Measurements from ENCODE around the gene P2RY13. TPM values are rescaled to one million over a fixed set of nuclear protein-coding genes. Genes with fewer than 3 reads are reported as not detected.

Gene P2RY13
- total RNA-seq, 1 experiment from 2014 or later, result not detected

- intact Hi-C loops (cut with micrococcal nuclease), result no loop called here
- peaks cover 61% of the 10 kb centered on the region for H3K36me3 Mint-ChIP-seq (ENCODE audit: insufficient read depth, unreplicated experiment)
- H3K4me3 Mint-ChIP-seq (ENCODE audit: unreplicated experiment), result peak overlapping the region; percentile 42
- H3K27ac Mint-ChIP-seq (ENCODE audit: low read depth, unreplicated experiment), result peak overlapping the region; percentile 49
- POLR2A ChIA-PET, result interaction anchor here (1.8 to 8.0 kb wide), 2 partner anchors 6 to 11 kb away, joined by 5 to 341 read pairs; partner anchors contain the start of gene GPR87
- no peaks in the 10 kb centered on the region for H3K9me3 Mint-ChIP-seq (ENCODE audit: unreplicated experiment)
- no peaks in the 10 kb centered on the region for H3K27me3 Mint-ChIP-seq (ENCODE audit: insufficient read depth, unreplicated experiment)
- TF ChIP-seq CTCF (IDR thresholded peaks at IDR 0.05; ENCODE audit: unreplicated experiment), result no peak
- no peak for DNase-seq (ENCODE audit: unreplicated experiment)
- H3K4me1 Mint-ChIP-seq (ENCODE audit: insufficient read depth, unreplicated experiment), result peaks cover 60% of the 10 kb centered on the region
- CTCF ChIA-PET, result interaction anchor here (0.5 to 1.0 kb wide), 5 partner anchors 17 to 549 kb away, joined by 3 to 5 read pairs (median 4); partner anchors contain the start of gene P2RY13
- BruUV-seq (replicated peaks), result no TSS peak
Measured at GRCh38 chr3:151309566-151309965, 19.8 kb downstream of the P2RY13 start.

GRCh38 chr3:151307583-151308488, 21.5 kb downstream of the P2RY13 start:
- Mint-ChIP-seq H3K4me3 (ENCODE audit: unreplicated experiment) (peak overlapping the region; percentile 60), H3K4me1 (ENCODE audit: insufficient read depth, unreplicated experiment) (peaks cover 75% of the 10 kb centered on the region), H3K27ac (ENCODE audit: low read depth, unreplicated experiment) (peak overlapping the region; percentile 79), H3K9me3 (ENCODE audit: unreplicated experiment) (no peaks in the 10 kb centered on the region), H3K36me3 (ENCODE audit: insufficient read depth, unreplicated experiment) (peaks cover 58% of the 10 kb centered on the region), H3K27me3 (ENCODE audit: insufficient read depth, unreplicated experiment) (no peaks in the 10 kb centered on the region)
- intact Hi-C loops (cut with micrococcal nuclease), result no loop called here
- no peak for TF ChIP-seq CTCF (IDR thresholded peaks at IDR 0.05; ENCODE audit: unreplicated experiment)
- ChIA-PET CTCF (interaction anchor here (0.5 to 5.6 kb wide), 7 partner anchors 6 to 1924 kb away, joined by 3 to 65 read pairs (median 4); partner anchors contain the start of genes GPR87 and P2RY13), POLR2A (interaction anchor here (1.7 to 8.0 kb wide), 3 partner anchors 8 to 47 kb away, joined by 3 to 341 read pairs (median 66); partner anchors contain the start of gene GPR87)
- no peak for DNase-seq (ENCODE audit: unreplicated experiment)
- BruUV-seq (replicated peaks), result no TSS peak

- Mint-ChIP-seq H3K4me3 (ENCODE audit: unreplicated experiment) (peak overlapping the region; percentile 60), H3K27me3 (ENCODE audit: insufficient read depth, unreplicated experiment) (no peaks in the 10 kb centered on the region), H3K36me3 (ENCODE audit: insufficient read depth, unreplicated experiment) (peaks cover 58% of the 10 kb centered on the region), H3K27ac (ENCODE audit: low read depth, unreplicated experiment) (peak overlapping the region; percentile 79), H3K9me3 (ENCODE audit: unreplicated experiment) (no peaks in the 10 kb centered on the region), H3K4me1 (ENCODE audit: insufficient read depth, unreplicated experiment) (peaks cover 82% of the 10 kb centered on the region)
- no peak for TF ChIP-seq CTCF (IDR thresholded peaks at IDR 0.05; ENCODE audit: unreplicated experiment)
- BruUV-seq (replicated peaks), result no TSS peak
- intact Hi-C loops (cut with micrococcal nuclease), result no loop called here
- DNase-seq (ENCODE audit: unreplicated experiment), result no peak
- ChIA-PET POLR2A (interaction anchor here (0.6 to 8.0 kb wide), 7 partner anchors 9 to 331 kb away, joined by 3 to 341 read pairs (median 4); partner anchors contain the start of genes GPR87 and P2RY13), CTCF (interaction anchor here (0.5 to 5.6 kb wide), 9 partner anchors 7 to 139 kb away, joined by 3 to 65 read pairs (median 4); partner anchors contain the start of genes GPR87 and P2RY13)
Measured at GRCh38 chr3:151307131-151307530, 22.2 kb downstream of the P2RY13 start.
